Left kidney (tissue), 8 donors: ENCODE measurements around the gene ZMIZ2. TPM values are rescaled to one million over a fixed set of nuclear protein-coding genes. Genes with fewer than 3 reads are reported as not detected.
"Not testable (repeated sequence)": the region's sequence is repeated elsewhere in the genome, so short reads cannot be mapped to it uniquely, and the experiment has no call there.

Source experiments
- DNase-seq: peaks from one replicate; pipeline ENCODE4 v3.0.0-alpha.2; 2013
- long read RNA-seq, 8 donors: transcript quantifications; one replicate each; lab custom pipeline, GENCODE V29; 2026
- polyA plus RNA-seq: library from polyadenylated mRNA; unstranded; fragments of 120-200 nt; gene quantifications from one replicate; pipeline ENCODE4 v1.2.1, GENCODE V29; 2013; ENCODE audit not compliant: insufficient read length

ZMIZ2 gene
- polyA plus RNA-seq, result 77.5 TPM
- long read RNA-seq, donor 1, partial matches to known transcripts, result 91 of 98 reads
- long read RNA-seq, donor 1, other reads (novel, unspliced or antisense), result 0 of 98 reads
- long read RNA-seq, donor 2, full-length matches to known transcripts, result 2 of 47 reads
- long read RNA-seq, donor 2, partial matches to known transcripts, result 45 of 47 reads
- long read RNA-seq, donor 2, other reads (novel, unspliced or antisense), result 0 of 47 reads
- long read RNA-seq, donor 3, partial matches to known transcripts, result 5 of 6 reads
- long read RNA-seq, donor 3, other reads (novel, unspliced or antisense), result 0 of 6 reads
- long read RNA-seq, donor 4, partial matches to known transcripts, result 0 of 1 reads
- long read RNA-seq, donor 4, other reads (novel, unspliced or antisense), result 0 of 1 reads
- long read RNA-seq, donor 5, partial matches to known transcripts, result 13 of 16 reads
- long read RNA-seq, donor 5, other reads (novel, unspliced or antisense), result 0 of 16 reads
- long read RNA-seq, donor 6, partial matches to known transcripts, result 13 of 14 reads
- long read RNA-seq, donor 6, other reads (novel, unspliced or antisense), result 0 of 14 reads
- long read RNA-seq, donor 7, partial matches to known transcripts, result 33 of 41 reads
- long read RNA-seq, donor 7, other reads (novel, unspliced or antisense), result 5 of 41 reads
- long read RNA-seq, donor 8, partial matches to known transcripts, result 6 of 10 reads
- long read RNA-seq, donor 8, other reads (novel, unspliced or antisense), result 0 of 10 reads

- peak; percentile 85 for DNase-seq
These were observed at the start of gene ZMIZ2 for GRCh38 chr7:44748045-44748947. Gene ZMIZ2, plus strand, starts transcription at chr7:44748847. Its CDS starts 7,403 bp downstream, at chr7:44756250.

- DNase-seq, result not testable (repeated sequence)
These were observed 49.0 kb upstream of the ZMIZ2 start for GRCh38 chr7:44699598-44699997.

- DNase-seq, result no peak
These were observed 48.3 kb upstream of the ZMIZ2 start for GRCh38 chr7:44700322-44700721.

GRCh38 chr7:44703391-44703790, 45.3 kb upstream of the ZMIZ2 start:
- not testable (repeated sequence) for DNase-seq

DNA sequence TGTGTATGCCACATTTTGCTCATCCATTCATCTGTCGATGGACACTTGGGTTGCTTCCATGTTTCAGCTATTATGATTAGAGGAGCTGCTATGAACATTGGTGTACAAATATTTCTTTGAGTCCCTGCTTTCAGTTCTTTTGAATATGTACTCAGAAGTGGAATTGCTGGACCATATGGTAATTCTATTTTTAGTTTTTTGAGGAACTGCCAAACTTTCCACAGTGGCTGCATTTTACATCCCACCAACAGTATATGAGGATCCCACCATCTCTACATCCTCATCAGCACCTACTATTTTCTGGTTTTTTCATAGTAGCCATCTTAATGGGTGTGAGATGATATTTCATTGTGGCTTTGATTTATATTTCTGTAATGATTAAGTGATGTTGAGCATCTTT, 44.7 kb upstream of the ZMIZ2 start:
- DNase-seq, result no peak

DNA sequence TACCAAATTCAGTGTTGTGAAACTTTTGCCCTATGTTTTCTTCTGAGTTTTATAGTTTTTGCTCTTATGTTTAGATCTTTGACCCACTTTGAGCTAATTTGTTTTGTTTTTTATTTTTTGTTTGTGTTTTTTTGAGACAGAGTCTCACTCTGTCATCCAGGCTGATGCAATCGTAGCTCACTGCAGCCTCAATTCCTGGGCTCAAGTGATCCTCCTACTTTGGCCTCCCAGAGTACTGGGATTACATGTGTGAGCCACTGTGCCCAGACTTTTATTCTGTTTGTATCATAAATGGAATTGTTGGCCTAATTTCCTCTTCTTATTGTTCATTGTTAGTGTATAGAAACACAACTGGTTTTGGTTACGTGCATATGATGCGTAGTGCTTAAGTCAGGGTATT, 43.2 kb upstream of the ZMIZ2 start:
- no peak for DNase-seq

GRCh38 chr7:44706788-44707557, 41.7 kb upstream of the ZMIZ2 start:
- no peak for DNase-seq

GRCh38 chr7:44707558-44708230, 41.0 kb upstream of the ZMIZ2 start:
- no peak for DNase-seq

- DNase-seq, result no peak
These were observed 39.4 kb upstream of the ZMIZ2 start for GRCh38 chr7:44709011-44709915.

DNA sequence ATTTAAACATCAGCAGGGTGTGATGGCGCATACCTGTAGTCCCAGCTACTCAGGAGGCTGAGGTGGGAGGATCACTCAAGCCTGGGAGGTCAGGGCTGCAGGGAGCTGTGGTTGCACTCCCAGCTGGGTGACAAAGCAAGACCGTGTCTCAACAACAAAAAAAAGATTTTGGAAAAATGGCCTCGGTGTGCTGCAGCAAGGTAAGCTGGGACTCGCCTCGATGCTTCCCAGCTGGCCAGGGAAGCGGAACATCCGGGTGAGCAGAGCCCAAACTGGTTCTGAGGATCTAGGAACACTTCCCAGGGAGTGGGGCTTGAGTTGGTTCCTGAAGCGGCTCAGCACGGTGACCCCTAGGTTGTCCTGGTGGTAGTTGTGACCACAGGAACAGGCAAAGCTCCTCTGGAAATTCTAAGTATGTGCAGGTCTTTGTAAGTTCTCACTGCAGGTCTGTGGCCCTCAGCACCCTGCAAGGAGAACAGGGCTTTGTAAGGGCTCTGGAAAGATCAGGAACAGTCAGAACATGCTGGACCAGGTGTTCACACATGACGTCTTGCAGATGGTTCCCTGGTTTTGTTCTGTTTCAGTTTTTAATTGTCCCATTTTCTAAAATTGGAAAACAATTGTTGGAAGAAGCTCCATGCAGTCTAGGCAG, 38.6 kb upstream of the ZMIZ2 start:
- no peak for DNase-seq

GRCh38 chr7:44711528-44711927, 37.1 kb upstream of the ZMIZ2 start:
- no peak for DNase-seq

DNA sequence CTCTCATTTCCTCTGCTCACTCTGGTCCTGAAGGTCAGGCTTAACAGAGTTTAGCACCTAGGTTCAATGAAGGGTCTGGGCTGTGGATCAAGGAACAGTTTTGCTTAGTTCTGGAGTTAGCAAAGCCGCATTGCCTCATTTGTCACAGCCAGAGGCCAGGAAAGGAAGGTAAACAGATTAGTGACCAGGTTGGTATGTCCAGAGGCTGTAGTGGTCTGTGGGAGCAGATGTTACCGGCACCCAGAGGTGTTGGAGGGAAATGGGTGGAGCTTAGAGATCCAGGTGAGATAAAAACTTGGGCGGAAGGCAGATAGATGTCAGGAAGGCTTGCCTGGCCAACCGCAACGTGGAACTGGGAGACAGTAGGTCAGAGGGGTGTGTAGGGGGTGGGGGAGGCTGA, 36.6 kb upstream of the ZMIZ2 start:
- no peak for DNase-seq

GRCh38 chr7:44713141-44713540, 35.5 kb upstream of the ZMIZ2 start:
- DNase-seq, result no peak

DNA sequence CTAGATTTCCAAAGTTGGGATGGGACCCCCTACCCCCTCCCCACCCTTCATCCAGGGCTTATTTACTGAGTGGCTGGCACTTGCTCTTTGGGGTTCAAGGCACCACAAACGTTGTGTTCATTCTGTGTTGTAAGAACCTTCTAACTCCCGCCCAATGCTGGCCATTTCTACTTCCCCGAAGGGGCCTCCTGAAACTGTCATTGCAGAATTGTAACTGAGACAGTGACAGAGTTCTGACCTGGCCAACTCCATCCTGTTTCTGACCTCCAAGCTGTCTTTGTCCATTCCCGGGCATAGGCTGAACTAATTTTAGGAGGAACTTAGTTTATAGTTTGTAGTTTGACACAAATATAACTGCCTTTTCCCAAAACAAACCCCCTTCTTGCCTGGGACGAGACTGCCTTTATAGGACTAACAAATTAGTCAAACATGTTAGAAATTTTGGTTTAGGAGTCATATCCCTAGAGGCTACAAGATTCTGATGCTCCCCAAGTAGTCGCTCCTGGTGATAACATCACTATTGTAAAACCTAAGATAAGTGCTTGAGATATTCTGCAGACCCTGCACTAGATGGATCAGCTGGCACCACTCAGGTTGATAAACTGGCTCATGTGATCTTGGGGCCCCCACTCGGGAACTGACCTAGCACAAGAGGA, 34.8 kb upstream of the ZMIZ2 start:
- no peak for DNase-seq

DNA sequence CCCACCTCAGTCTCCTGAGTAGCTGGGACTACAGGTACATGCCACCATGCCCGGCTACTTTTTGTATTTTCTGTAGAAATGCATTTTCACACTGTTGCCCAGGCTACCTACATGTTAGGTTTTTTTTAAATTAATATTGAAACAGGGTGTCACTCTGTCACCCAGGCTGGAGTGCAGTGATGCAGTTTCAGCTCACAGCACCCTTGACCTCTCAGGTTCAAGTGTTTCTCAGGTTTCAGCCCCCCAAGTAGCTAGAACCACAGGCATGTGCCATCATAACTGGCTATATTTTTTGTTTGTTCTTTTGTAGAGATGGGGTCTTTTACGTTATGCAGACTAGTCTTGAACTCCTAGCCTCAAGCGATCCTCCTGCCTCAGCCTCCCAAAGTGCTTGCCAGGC, 32.4 kb upstream of the ZMIZ2 start:
- no peak for DNase-seq

DNA sequence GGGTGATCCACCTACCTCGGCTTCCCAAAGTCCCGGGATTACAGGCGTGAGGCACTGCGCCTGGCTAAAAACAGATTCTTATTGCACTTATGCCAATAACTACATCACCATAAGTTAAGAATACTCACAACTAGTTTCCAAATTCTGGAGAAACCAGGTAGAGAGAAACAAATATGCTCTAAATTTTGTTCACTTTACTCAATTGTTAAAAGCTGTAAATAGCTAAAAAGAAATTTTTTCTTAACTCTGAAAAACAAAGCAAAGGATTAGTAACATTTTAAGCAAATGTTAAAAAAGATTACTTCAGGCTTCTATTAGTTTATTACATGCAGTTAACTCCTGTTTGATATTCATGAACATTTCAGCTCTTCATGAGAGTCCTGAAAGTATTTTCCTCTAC, 28.3 kb upstream of the ZMIZ2 start:
- no peak for DNase-seq

DNA sequence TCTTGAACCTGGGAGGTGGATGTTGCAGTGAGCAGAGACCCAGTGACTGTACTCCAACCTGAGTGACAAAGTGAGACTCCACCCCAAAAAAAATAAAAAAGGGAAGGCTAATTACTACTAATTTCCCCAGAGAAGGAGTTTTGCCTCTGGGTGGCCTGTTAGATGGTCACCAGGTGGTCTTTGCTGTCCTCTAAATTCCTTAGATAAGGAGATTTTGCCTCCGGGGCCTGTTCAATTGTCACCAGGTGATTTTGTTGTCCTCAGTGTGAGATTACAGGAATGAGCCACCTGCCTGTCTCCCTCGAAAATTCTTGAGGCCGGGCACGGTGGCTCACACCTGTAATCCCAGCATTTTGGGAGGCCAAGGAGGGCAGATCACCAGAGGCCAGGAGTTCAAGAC, 24.4 kb upstream of the ZMIZ2 start:
- no peak for DNase-seq

- DNase-seq, result not testable (repeated sequence)
These were observed 22.4 kb upstream of the ZMIZ2 start for GRCh38 chr7:44726250-44726649.
